Heart left ventricle (tissue), 16 donors: ENCODE measurements around the gene GALNT13. TPM values are rescaled to one million over a fixed set of nuclear protein-coding genes. Genes with fewer than 3 reads are reported as not detected.

ENCODE experiments used
- ATAC-seq, 4 donors: fragments of 200-7000 bp; cut with Tn5 transposase; one replicate each; pipeline ENCODE4 v1.9.1; 2020 to 2022; ENCODE audit warnings: moderate library complexity in 4 of 4, mild to moderate bottlenecking in 3 of 4, moderate number of reproducible peaks in 1 of 4
- DNase-seq, 5 donors: peaks; one replicate each; pipeline ENCODE4 v3.0.0-alpha.2; 2020
- H3K27ac ChIP-seq, 12 donors: fragments of 200-600 bp; sonication (generic) in 4 of 12; one replicate each; pipeline versions ENCODE4 v1.5.0 to v1.8.0; 2016 to 2022; ENCODE audit warnings: mild to moderate bottlenecking in 2 of 12
- H3K27me3 ChIP-seq, 9 donors: fragments of 200-600 bp; sonication (generic) in 2 of 9; one replicate each; pipeline versions ENCODE4 v1.5.1 to v1.8.0; 2016 to 2022; ENCODE audit warnings: mild to moderate bottlenecking in 3 of 9
- H3K36me3 ChIP-seq, 9 donors: fragments of 200-600 bp; sonication (generic) in 2 of 9; one replicate each; pipeline versions ENCODE4 v1.5.0 to v1.8.0; 2018 to 2022; ENCODE audit warnings: mild to moderate bottlenecking in 2 of 9
- H3K4me1 ChIP-seq, 12 donors: fragments of 200-600 bp; sonication (generic) in 4 of 12; one replicate each; pipeline versions ENCODE4 v1.5.0 to v1.8.0; 2016 to 2022; ENCODE audit warnings: mild to moderate bottlenecking in 3 of 12
- H3K4me3 ChIP-seq, 12 donors: fragments of 200-600 bp; sonication (generic) in 4 of 12; one replicate each; pipeline versions ENCODE4 v1.5.0 to v1.8.0; 2017 to 2022; ENCODE audit warnings: mild to moderate bottlenecking in 9 of 12, moderate library complexity in 4 of 12
- H3K9me3 ChIP-seq, 12 donors: fragments of 200-600 bp; sonication (generic) in 4 of 12; one replicate each; pipeline versions ENCODE4 v1.5.0 to v1.8.0; 2016 to 2022; ENCODE audit warnings: mild to moderate bottlenecking in 1 of 12
- POLR2A ChIP-seq, 2 donors: fragments of 450-650 bp; IDR thresholded peaks; one replicate each; pipeline ENCODE4 v1.6.1; 2017; ENCODE audit warnings: antibody characterized with exemption in 2 of 2, mild to moderate bottlenecking in 2 of 2, moderate library complexity in 2 of 2
- WGBS, 4 donors: extraction: QIAGEN DNeasy Blood & Tissue Kit in 2 of 4; methylation state at CpG; one replicate each; pipeline versions ENCODE4 v1.1.5 to v1.1.7; 2013 to 2018; 5-methylcytosine and 5-hydroxymethylcytosine counted together
- intact Hi-C, 10 donors: fragments of 100-400 bp; cut with DNase I; formaldehyde crosslinking; loops; one replicate each; pipeline versions ENCODE4 v1.11.1 to v1.14.2; 2022
- polyA plus RNA-seq, 2 donors: library from polyadenylated mRNA; stranded (reverse); fragments of 200-250 nt; gene quantifications; one replicate each; pipeline ENCODE4 v1.2.3, GENCODE V29; 2013
- total RNA-seq, 9 donors: library from RNA; depleted of rRNA in 2 of 9; stranded (reverse); fragments of >200 nt in 2 of 9; fragmentation: NEBNext Ultra II Directional in 3 of 9; extraction: Animal tissue kit (Norgen Biotek cat#: 25700) in 3 of 9; gene quantifications; one replicate each; pipeline versions ENCODE4 v1.1.0 to v1.2.4, GENCODE V29; 2016 to 2023
- TF ChIP-seq, protein P1 (sequence below), 12 donors: fragments of 200-600 bp; sonication (generic) in 4 of 12; IDR thresholded peaks; one replicate each; pipeline versions ENCODE4 v1.5.0 to v1.8.0; 2018 to 2022; ENCODE audit warnings: antibody characterized with exemption in 12 of 12, mild to moderate bottlenecking in 5 of 12
- donor health status: ischemic (EF 13 %, LVEDD 7.1; RV severe dilation, severe dysfunction).
- donor health status: healthy with polysubstance abuse.
- donor health status: DM: no; HTN: yes; CAD: no.
- donor health status: DM: no; HTN: no; CAD: no.
- donor health status: ischemic (EF 25% LVEDD 6.9; RV normal size, moderate dysfunction).
- donor health status: ischemic (EF 25% LVEDD 5.7; RV mildly dilated, moderate dysfunction).
- donor health status: healthy.
- donor health status: DM: yes; HTN: yes; CAD: no.
- donor health status: ischemic (EF 35%, LVEDD 5.7; RV mildly dilated, moderate dysfunction).
- donor health status: nonischemic (EF 11% LVEDD 7.7; RV severe dilation, severe dysfunction).
- donor health status: DM: yes; HTN: yes; CAD: no.
- donor health status: PGD.
- donor health status: ischemic (EF 29% LVEDD 5.4; RV normal size, mild dysfunction).
- donor health status: nonischemic (EF 23%, LVEDD 6.1; RV moderate dilation, normal function).

Gene GALNT13
- total and polyA plus RNA-seq, 11 donors, result 0.11 to 1.5 (median 0.22) TPM; not detected in 3

DNA sequence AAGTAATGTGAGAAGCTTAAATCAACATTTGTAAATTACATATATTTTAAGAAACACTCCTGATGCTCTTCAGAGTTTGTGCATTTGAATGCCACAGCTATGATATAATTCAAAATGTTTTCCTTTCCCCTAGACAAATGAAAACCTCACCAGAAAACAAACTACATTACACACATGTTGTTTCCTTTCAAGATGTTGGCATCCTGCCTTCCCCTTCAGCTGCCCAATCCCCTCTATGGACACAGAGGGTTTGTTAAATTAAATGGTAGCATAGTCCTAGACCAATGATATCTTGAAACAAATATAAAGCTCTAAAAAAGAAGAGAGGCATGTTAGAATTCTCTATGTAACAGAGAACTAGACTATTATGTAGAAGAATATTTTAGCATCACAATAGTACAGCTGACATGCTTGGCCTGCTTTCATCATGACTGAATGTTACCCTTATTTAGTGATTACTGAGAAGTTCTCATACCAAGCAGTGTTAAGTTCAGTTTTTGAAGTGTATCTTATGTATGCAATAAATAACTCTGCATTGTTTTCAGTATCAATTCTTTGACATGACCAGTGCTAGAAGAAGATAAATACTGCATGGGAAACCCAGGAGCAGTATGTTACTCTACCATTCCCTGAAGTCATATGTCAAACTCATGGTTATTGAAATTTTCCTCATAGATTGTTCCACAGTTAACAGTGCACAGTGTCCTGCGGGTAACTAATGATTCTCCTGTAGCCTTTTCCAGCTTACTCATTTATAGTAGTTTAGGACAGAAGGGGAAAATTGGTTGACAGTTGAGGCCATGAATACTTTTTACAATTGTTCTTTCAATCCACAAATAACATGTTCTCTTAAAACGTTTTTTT, 510.4 kb downstream of the GALNT13 start:
- WGBS, 4 donors, result 51 to 57% (median 53%) methylated on average over 2 of the region's 2 CpGs
- ATAC-seq (no peak), DNase-seq (no peak)

DNA sequence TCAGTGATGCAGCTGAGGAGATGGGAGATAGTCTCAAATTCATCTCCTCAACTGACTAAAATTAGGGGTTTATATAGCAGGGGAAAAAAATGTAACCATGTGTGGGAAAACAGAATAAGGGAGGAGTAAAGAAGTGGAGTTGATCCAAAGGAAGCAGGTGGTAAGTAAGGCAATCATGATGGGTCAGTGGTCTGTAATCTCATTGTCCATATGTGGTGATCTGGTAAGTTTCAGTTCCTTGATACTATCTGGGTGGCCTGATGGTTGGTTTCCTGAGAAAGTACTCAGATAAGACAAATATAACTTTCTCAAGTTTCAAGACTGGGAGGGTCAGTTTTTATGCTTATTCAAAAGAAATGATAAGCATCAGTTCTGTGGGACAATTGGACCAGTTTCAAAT, 514.5 kb downstream of the GALNT13 start:
- Histone ChIP-seq H3K4me1 (no peaks in the 10 kb centered on the region), H3K9me3 (peaks cover 0 to 10% (median 0%) of the 10 kb centered on the region in 12 donors), H3K27me3 (no peaks in the 10 kb centered on the region), H3K36me3 (no peaks in the 10 kb centered on the region), H3K27ac (no peak overlapping the region), H3K4me3 (no peak overlapping the region)
- no peak for DNase-seq
- no peak for ATAC-seq
- intact Hi-C loops, result no loop called here
- TF ChIP-seq POLR2A (IDR thresholded peaks at IDR 0.05), result no peak
- TF ChIP-seq, protein P1, sequence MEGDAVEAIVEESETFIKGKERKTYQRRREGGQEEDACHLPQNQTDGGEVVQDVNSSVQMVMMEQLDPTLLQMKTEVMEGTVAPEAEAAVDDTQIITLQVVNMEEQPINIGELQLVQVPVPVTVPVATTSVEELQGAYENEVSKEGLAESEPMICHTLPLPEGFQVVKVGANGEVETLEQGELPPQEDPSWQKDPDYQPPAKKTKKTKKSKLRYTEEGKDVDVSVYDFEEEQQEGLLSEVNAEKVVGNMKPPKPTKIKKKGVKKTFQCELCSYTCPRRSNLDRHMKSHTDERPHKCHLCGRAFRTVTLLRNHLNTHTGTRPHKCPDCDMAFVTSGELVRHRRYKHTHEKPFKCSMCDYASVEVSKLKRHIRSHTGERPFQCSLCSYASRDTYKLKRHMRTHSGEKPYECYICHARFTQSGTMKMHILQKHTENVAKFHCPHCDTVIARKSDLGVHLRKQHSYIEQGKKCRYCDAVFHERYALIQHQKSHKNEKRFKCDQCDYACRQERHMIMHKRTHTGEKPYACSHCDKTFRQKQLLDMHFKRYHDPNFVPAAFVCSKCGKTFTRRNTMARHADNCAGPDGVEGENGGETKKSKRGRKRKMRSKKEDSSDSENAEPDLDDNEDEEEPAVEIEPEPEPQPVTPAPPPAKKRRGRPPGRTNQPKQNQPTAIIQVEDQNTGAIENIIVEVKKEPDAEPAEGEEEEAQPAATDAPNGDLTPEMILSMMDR (IDR thresholded peaks at IDR 0.05), result no peak

More for the DNA sequence above, 510.4 kb downstream of the GALNT13 start:
- no peaks in the 10 kb centered on the region for H3K4me1 ChIP-seq
- no peaks in the 10 kb centered on the region for H3K9me3 ChIP-seq
- no peak for TF ChIP-seq POLR2A (IDR thresholded peaks at IDR 0.05)
- TF ChIP-seq, protein P1 (IDR thresholded peaks at IDR 0.05), result no peak
- peaks cover 0 to 3% (median 0%) of the 10 kb centered on the region in 9 donors for H3K27me3 ChIP-seq
- intact Hi-C loops, result no loop called here
- no peak overlapping the region for H3K4me3 ChIP-seq
- H3K27ac ChIP-seq, result no peak overlapping the region
- H3K36me3 ChIP-seq, result no peaks in the 10 kb centered on the region

DNA sequence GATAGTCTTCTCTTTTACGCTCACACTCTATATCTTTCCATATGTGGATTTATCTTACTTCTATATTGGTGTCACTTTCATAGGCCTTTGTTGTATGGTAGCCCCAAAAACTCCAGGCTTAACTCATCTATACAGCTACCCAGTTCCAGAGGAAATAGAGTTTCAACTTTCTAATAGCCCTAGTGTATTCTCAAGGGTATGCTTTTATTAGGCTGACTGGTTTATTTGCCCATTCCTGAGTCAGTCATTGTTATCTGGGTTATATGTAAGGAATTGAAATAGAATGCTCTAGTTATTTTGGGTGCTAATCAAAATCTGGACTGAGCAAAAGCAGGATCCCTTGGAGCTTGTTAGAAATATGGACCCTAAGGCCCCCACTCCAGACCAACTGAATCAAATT, 519.3 kb downstream of the GALNT13 start:
- TF ChIP-seq, protein P1 (IDR thresholded peaks at IDR 0.05), result no peak
- TF ChIP-seq POLR2A (IDR thresholded peaks at IDR 0.05), result no peak
- Histone ChIP-seq H3K9me3 (peaks cover 0 to 10% (median 0%) of the 10 kb centered on the region in 12 donors), H3K36me3 (no peaks in the 10 kb centered on the region), H3K27me3 (no peaks in the 10 kb centered on the region), H3K4me1 (no peaks in the 10 kb centered on the region), H3K4me3 (no peak overlapping the region), H3K27ac (no peak overlapping the region)
- DNase-seq, result no peak
- no peak for ATAC-seq
- intact Hi-C loops, result no loop called here
- WGBS, 4 donors, result 89 to 98% (median 91%) methylated on average over 1 of the region's 1 CpG

DNA sequence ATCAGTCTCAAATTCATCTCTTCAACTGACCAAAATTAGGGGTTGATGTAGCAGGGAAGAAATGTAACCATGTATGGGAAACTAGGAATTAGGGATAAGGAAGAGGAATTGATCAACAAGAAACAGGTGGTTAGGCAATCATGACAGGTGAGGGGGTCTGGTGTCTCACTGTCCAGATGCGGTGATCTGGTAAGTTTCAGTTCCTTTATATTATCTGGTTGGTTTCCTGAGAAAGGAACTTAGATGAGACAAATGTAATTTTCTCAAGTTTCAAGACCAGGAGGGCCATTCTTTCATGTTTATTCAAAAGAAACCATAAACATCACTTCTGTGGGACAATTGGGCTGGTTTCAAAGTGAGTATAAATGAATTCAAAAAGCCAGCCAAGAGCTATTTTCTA, 520.5 kb downstream of the GALNT13 start:
- intact Hi-C loops, result no loop called here
- H3K27me3 ChIP-seq, result no peaks in the 10 kb centered on the region
- no peak for ATAC-seq
- no peak overlapping the region for H3K4me3 ChIP-seq
- TF ChIP-seq, protein P1 (IDR thresholded peaks at IDR 0.05), result no peak
- no peak for TF ChIP-seq POLR2A (IDR thresholded peaks at IDR 0.05)
- no peak for DNase-seq
- peaks cover 0 to 10% (median 0%) of the 10 kb centered on the region in 12 donors for H3K9me3 ChIP-seq
- H3K36me3 ChIP-seq, result no peaks in the 10 kb centered on the region
- no peak overlapping the region for H3K27ac ChIP-seq
- H3K4me1 ChIP-seq, result no peaks in the 10 kb centered on the region
- 63 to 69% (median 67%) methylated on average over 1 of the region's 1 CpG for WGBS, 4 donors
